ENCODE data around the gene KNCN.

Gene KNCN

GRCh38 chr1:46589529-46589928, 38.1 kb upstream of the KNCN start:
- Histone ChIP-seq H3K9me2 (replicated peaks; ENCODE audit: control insufficient read depth, low read length) (no peaks in the 10 kb centered on the region), H3K4me1 (ENCODE audit: control insufficient read depth, low read length) (no peaks in the 10 kb centered on the region), H3K4me2 (ENCODE audit: low read length) (no peak overlapping the region), H3K27ac (ENCODE audit: low read depth, low read length) (no peak overlapping the region), H3K9me3 (ENCODE audit: control insufficient read depth, insufficient read depth, low read length) (no peaks in the 10 kb centered on the region), H3K79me2 (ENCODE audit: control insufficient read depth, low read length) (no peaks in the 10 kb centered on the region), H3K4me3 (ENCODE audit: low read length) (no peak overlapping the region), H3K27me3 (ENCODE audit: control insufficient read depth, low read length) (no peaks in the 10 kb centered on the region), H4K20me1 (ENCODE audit: control insufficient read depth, insufficient read depth, low read depth, low read length) (no peaks in the 10 kb centered on the region), H3F3A (ENCODE audit: control insufficient read depth, insufficient read depth) (no peaks in the 10 kb centered on the region), H3K36me3 (ENCODE audit: control insufficient read depth, low read length) (peaks cover 15% of the 10 kb centered on the region)
- TF ChIP-seq EZH2phosphoT487 (IDR thresholded peaks at IDR 0.05; ENCODE audit: borderline replicate concordance, low read length): no peak
- TF ChIP-seq CTCF (IDR thresholded peaks at IDR 0.05; ENCODE audit: low read depth, low read length, poor library complexity, severe bottlenecking): no peak

- Histone ChIP-seq H4K20me1 (ENCODE audit: control insufficient read depth, insufficient read depth, low read depth, low read length) (no peaks in the 10 kb centered on the region), H3K9me3 (ENCODE audit: control insufficient read depth, insufficient read depth, low read length) (no peaks in the 10 kb centered on the region), H3K4me2 (ENCODE audit: low read length) (no peak overlapping the region), H3K36me3 (ENCODE audit: control insufficient read depth, low read length) (peaks cover 7% of the 10 kb centered on the region), H3F3A (ENCODE audit: control insufficient read depth, insufficient read depth) (no peaks in the 10 kb centered on the region), H3K4me1 (ENCODE audit: control insufficient read depth, low read length) (no peaks in the 10 kb centered on the region), H3K4me3 (ENCODE audit: low read length) (no peak overlapping the region), H3K27me3 (ENCODE audit: control insufficient read depth, low read length) (no peaks in the 10 kb centered on the region), H3K27ac (ENCODE audit: low read depth, low read length) (no peak overlapping the region), H3K79me2 (ENCODE audit: control insufficient read depth, low read length) (no peaks in the 10 kb centered on the region), H3K9me2 (replicated peaks; ENCODE audit: control insufficient read depth, low read length) (no peaks in the 10 kb centered on the region)
- TF ChIP-seq EZH2phosphoT487 (IDR thresholded peaks at IDR 0.05; ENCODE audit: borderline replicate concordance, low read length) (no peak), CTCF (IDR thresholded peaks at IDR 0.05; ENCODE audit: low read depth, low read length, poor library complexity, severe bottlenecking) (no peak)
These were observed 35.6 kb upstream of the KNCN start for GRCh38 chr1:46587069-46587468.

- no peak for TF ChIP-seq EZH2phosphoT487 (IDR thresholded peaks at IDR 0.05; ENCODE audit: borderline replicate concordance, low read length)
- no peak for TF ChIP-seq CTCF (IDR thresholded peaks at IDR 0.05; ENCODE audit: low read depth, low read length, poor library complexity, severe bottlenecking)
- peaks cover 6% of the 10 kb centered on the region for H3K36me3 ChIP-seq (ENCODE audit: control insufficient read depth, low read length)
These were observed 34.0 kb upstream of the KNCN start for GRCh38 chr1:46585312-46585938.

More at GRCh38 chr1:46585312-46585938, 34.0 kb upstream of the KNCN start:
- no peak overlapping the region for H3K4me2 ChIP-seq (ENCODE audit: low read length)
- H3K9me3 ChIP-seq (ENCODE audit: control insufficient read depth, insufficient read depth, low read length): no peaks in the 10 kb centered on the region
- no peaks in the 10 kb centered on the region for H3K9me2 ChIP-seq (replicated peaks; ENCODE audit: control insufficient read depth, low read length)
- no peaks in the 10 kb centered on the region for H3F3A ChIP-seq (ENCODE audit: control insufficient read depth, insufficient read depth)
- H3K27me3 ChIP-seq (ENCODE audit: control insufficient read depth, low read length): no peaks in the 10 kb centered on the region
- no peak overlapping the region for H3K4me3 ChIP-seq (ENCODE audit: low read length)
- H3K79me2 ChIP-seq (ENCODE audit: control insufficient read depth, low read length): no peaks in the 10 kb centered on the region
- no peaks in the 10 kb centered on the region for H4K20me1 ChIP-seq (ENCODE audit: control insufficient read depth, insufficient read depth, low read depth, low read length)
- H3K4me1 ChIP-seq (ENCODE audit: control insufficient read depth, low read length): no peaks in the 10 kb centered on the region
- H3K27ac ChIP-seq (ENCODE audit: low read depth, low read length): no peak overlapping the region
